ENCODE results near the gene ZFAND3. TPM values are rescaled to one million over a fixed set of nuclear protein-coding genes. Genes with fewer than 3 reads are reported as not detected.

Gene ZFAND3
- total and polyA plus RNA-seq, 2 experiments from 2014 or later = 36.5 to 50.0 TPM

DNA sequence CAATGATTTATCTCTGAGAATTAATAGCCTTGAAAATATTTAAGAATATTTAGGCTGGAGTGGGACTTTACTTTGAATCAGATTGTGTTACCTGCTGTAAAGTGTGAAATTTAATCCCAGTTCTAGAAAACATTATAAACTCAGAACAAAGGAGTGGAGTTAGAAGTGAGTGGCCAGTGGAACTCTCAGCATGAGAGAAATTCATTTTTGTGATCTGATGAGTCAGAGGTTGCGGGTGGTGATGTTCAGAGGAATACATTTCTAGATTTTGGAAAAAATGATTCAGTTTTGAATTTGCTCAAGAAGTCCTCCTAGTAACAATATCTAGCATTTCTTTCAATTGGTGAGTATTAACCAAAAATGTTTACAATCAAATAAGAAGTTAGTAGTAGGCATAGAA is 167.5 kb downstream of the ZFAND3 start:
- peaks cover 97% of the 10 kb centered on the region for H3K79me2 ChIP-seq
- no peaks in the 10 kb centered on the region for H3K9me2 ChIP-seq (replicated peaks; ENCODE audit: insufficient read depth)
- no peaks in the 10 kb centered on the region for H3K9me3 ChIP-seq (ENCODE audit: low read depth)
- H3K4me1 ChIP-seq (ENCODE audit: insufficient read depth) = peaks cover 19% of the 10 kb centered on the region
- H3K27me3 ChIP-seq = no peaks in the 10 kb centered on the region
- H3K4me3 ChIP-seq = no peak overlapping the region
- peaks cover 96% of the 10 kb centered on the region for H4K20me1 ChIP-seq (ENCODE audit: insufficient read depth, poor library complexity, severe bottlenecking)
- TF ChIP-seq EZH2 (IDR thresholded peaks at IDR 0.05; ENCODE audit: borderline replicate concordance) = no peak
- TF ChIP-seq EZH2phosphoT487 (IDR thresholded peaks at IDR 0.05; ENCODE audit: low read depth, severe bottlenecking, unreplicated experiment) = no peak
- TF ChIP-seq, protein P1, sequence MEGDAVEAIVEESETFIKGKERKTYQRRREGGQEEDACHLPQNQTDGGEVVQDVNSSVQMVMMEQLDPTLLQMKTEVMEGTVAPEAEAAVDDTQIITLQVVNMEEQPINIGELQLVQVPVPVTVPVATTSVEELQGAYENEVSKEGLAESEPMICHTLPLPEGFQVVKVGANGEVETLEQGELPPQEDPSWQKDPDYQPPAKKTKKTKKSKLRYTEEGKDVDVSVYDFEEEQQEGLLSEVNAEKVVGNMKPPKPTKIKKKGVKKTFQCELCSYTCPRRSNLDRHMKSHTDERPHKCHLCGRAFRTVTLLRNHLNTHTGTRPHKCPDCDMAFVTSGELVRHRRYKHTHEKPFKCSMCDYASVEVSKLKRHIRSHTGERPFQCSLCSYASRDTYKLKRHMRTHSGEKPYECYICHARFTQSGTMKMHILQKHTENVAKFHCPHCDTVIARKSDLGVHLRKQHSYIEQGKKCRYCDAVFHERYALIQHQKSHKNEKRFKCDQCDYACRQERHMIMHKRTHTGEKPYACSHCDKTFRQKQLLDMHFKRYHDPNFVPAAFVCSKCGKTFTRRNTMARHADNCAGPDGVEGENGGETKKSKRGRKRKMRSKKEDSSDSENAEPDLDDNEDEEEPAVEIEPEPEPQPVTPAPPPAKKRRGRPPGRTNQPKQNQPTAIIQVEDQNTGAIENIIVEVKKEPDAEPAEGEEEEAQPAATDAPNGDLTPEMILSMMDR (IDR thresholded peaks at IDR 0.05; ENCODE audit: poor library complexity) = no peak
- H2AFZ ChIP-seq = no peak overlapping the region
- H3K4me2 ChIP-seq = no peak overlapping the region
- no peak overlapping the region for H3K27ac ChIP-seq
- WGBS (ENCODE audit: low lambda C conversion rate, missing lambda C conversion rate) = 86% methylated on average over 1 of the region's 1 CpG
- DNase-seq (ENCODE audit: low spot score) = peak; percentile 6
- H3K36me3 ChIP-seq (replicated peaks; ENCODE audit: insufficient read depth, low read depth) = no peaks in the 10 kb centered on the region

DNA sequence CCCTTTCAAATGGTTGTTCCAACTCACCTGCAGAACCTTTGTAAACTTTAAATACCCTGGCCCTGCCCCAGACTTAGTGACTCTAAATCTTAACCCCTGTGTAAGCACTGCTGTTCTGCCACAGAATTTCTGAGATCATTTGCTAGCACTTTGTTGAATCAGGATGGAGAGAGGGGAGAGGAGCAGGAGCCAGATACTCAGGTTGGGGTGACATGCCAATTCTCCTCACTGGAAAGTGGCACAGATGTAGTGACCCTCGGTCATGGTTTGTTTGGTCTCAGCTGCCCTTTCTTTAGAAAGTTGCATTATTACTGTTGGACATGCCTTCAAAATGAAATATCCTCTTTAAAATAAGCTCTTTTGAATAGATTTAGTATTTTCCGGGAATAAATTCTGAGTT is 168.0 kb downstream of the ZFAND3 start:
- H3K4me2 ChIP-seq = no peak overlapping the region
- no peaks in the 10 kb centered on the region for H3K36me3 ChIP-seq (replicated peaks; ENCODE audit: insufficient read depth, low read depth)
- no peaks in the 10 kb centered on the region for H3K9me2 ChIP-seq (replicated peaks; ENCODE audit: insufficient read depth)
- H3K9me3 ChIP-seq (ENCODE audit: low read depth) = no peaks in the 10 kb centered on the region
- peaks cover 96% of the 10 kb centered on the region for H4K20me1 ChIP-seq (ENCODE audit: insufficient read depth, poor library complexity, severe bottlenecking)
- TF ChIP-seq, protein P1 (IDR thresholded peaks at IDR 0.05; ENCODE audit: poor library complexity) = no peak
- no peak for TF ChIP-seq EZH2 (IDR thresholded peaks at IDR 0.05; ENCODE audit: borderline replicate concordance)
- no peak for TF ChIP-seq EZH2phosphoT487 (IDR thresholded peaks at IDR 0.05; ENCODE audit: low read depth, severe bottlenecking, unreplicated experiment)
- WGBS (ENCODE audit: low lambda C conversion rate, missing lambda C conversion rate) = 83% methylated on average over 2 of the region's 2 CpGs
- H3K27me3 ChIP-seq = no peaks in the 10 kb centered on the region
- DNase-seq (ENCODE audit: low spot score) = no peak
- peaks cover 19% of the 10 kb centered on the region for H3K4me1 ChIP-seq (ENCODE audit: insufficient read depth)
- no peak overlapping the region for H3K27ac ChIP-seq
- H3K4me3 ChIP-seq = no peak overlapping the region
- no peak overlapping the region for H2AFZ ChIP-seq
- H3K79me2 ChIP-seq = peaks cover 97% of the 10 kb centered on the region

DNA sequence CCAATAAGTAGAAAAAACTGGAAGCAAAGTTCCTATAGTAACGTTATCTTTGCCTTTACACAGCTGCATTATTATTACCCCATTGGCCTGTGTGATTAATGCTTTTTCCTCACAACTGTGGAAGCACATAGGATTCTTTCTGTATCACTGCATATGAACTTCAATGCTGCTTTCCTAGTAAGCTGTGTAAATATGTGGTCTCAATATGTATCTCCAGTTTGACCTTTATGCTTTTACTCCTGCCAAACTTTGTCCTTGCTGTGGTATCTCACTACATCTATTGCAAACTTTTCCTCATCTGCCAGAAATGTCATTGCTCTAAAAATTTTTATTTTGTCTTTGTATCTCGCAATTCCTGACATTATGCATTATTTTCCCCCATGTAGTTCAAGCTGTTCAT is 168.6 kb downstream of the ZFAND3 start:
- Histone ChIP-seq H3K27me3 (no peaks in the 10 kb centered on the region), H3K4me3 (no peak overlapping the region), H3K9me3 (ENCODE audit: low read depth) (no peaks in the 10 kb centered on the region), H3K9me2 (replicated peaks; ENCODE audit: insufficient read depth) (no peaks in the 10 kb centered on the region), H3K4me1 (ENCODE audit: insufficient read depth) (peaks cover 19% of the 10 kb centered on the region), H2AFZ (no peak overlapping the region), H3K79me2 (peaks cover 97% of the 10 kb centered on the region), H3K36me3 (replicated peaks; ENCODE audit: insufficient read depth, low read depth) (no peaks in the 10 kb centered on the region), H3K4me2 (no peak overlapping the region), H4K20me1 (ENCODE audit: insufficient read depth, poor library complexity, severe bottlenecking) (peaks cover 96% of the 10 kb centered on the region), H3K27ac (no peak overlapping the region)
- DNase-seq (ENCODE audit: low spot score) = no peak
- no peak for TF ChIP-seq EZH2phosphoT487 (IDR thresholded peaks at IDR 0.05; ENCODE audit: low read depth, severe bottlenecking, unreplicated experiment)
- TF ChIP-seq, protein P1 (IDR thresholded peaks at IDR 0.05; ENCODE audit: poor library complexity) = no peak
- TF ChIP-seq EZH2 (IDR thresholded peaks at IDR 0.05; ENCODE audit: borderline replicate concordance) = no peak
- WGBS (ENCODE audit: low lambda C conversion rate, missing lambda C conversion rate) = 82% methylated on average over 2 of the region's 2 CpGs

DNA sequence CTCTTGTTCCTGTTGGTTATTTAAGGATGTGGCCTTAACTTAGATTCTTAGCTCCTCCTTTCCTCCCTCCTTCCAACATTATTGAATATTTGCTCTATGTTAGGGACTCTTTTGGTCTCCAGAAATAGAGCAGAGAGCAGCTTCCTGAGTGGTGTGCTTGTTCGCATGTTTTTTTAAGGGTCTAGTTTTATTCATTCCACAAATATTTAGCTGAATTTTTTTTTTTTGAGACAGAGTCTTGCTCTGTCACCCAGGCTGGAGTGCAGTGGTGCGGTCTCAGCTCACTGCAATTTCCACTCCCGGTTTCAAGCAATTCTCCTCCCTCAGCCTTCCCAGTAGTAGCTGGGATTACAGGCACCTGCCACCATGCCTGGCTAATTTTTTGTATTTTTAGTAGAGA is 169.2 kb downstream of the ZFAND3 start:
- Histone ChIP-seq H3K79me2 (peaks cover 99% of the 10 kb centered on the region), H3K36me3 (replicated peaks; ENCODE audit: insufficient read depth, low read depth) (no peaks in the 10 kb centered on the region), H3K27me3 (no peaks in the 10 kb centered on the region), H3K4me1 (ENCODE audit: insufficient read depth) (peaks cover 19% of the 10 kb centered on the region), H4K20me1 (ENCODE audit: insufficient read depth, poor library complexity, severe bottlenecking) (peaks cover 98% of the 10 kb centered on the region), H3K9me2 (replicated peaks; ENCODE audit: insufficient read depth) (no peaks in the 10 kb centered on the region), H2AFZ (no peak overlapping the region), H3K27ac (no peak overlapping the region), H3K9me3 (ENCODE audit: low read depth) (no peaks in the 10 kb centered on the region), H3K4me3 (no peak overlapping the region), H3K4me2 (no peak overlapping the region)
- WGBS (ENCODE audit: low lambda C conversion rate, missing lambda C conversion rate) = 92% methylated on average over 3 of the region's 3 CpGs
- DNase-seq (ENCODE audit: low spot score) = no peak
- TF ChIP-seq EZH2 (IDR thresholded peaks at IDR 0.05; ENCODE audit: borderline replicate concordance) (no peak), EZH2phosphoT487 (IDR thresholded peaks at IDR 0.05; ENCODE audit: low read depth, severe bottlenecking, unreplicated experiment) (no peak)
- TF ChIP-seq, protein P1 (IDR thresholded peaks at IDR 0.05; ENCODE audit: poor library complexity) = no peak

Measured in hepatocyte (in vitro differentiated cells).